C1 segment of cervical spinal cord (tissue), 14 donors: ENCODE measurements around the gene KISS1R.

Experiments
- DNase-seq, 14 donors: peaks; one replicate each; lab custom pipeline; 2025; lab: John Stamatoyannopoulos, UW

Gene KISS1R

GRCh38 chr19:919199-920050 lies 2.3 kb downstream of the KISS1R start:
- no peak for DNase-seq

GRCh38 chr19:920051-920864 lies 3.1 kb downstream of the KISS1R start:
- no peak for DNase-seq

GRCh38 chr19:924553-925086 lies 7.5 kb downstream of the KISS1R start:
- DNase-seq, result no peak

- DNase-seq, result peak in 3 of 14 donors; percentile 44 to 81 (median 75)
These were observed 8.0 kb downstream of the KISS1R start for GRCh38 chr19:925087-925525.

- peak; percentile 19 to 84 (median 74) for DNase-seq
These were observed 8.6 kb downstream of the KISS1R start, which contains the start of gene ARID3A for GRCh38 chr19:925526-926322. ARID3A (plus strand) TSS chr19:926035; CDS start chr19:929529, 3,494 bp downstream.

- no peak for DNase-seq
These were observed 9.1 kb downstream of the KISS1R start for GRCh38 chr19:926323-926588.

GRCh38 chr19:926589-927350 lies 9.6 kb downstream of the KISS1R start:
- peak in 2 of 14 donors; percentile 48 to 50 for DNase-seq

- peak in 1 of 14 donors; percentile 33 for DNase-seq
These were observed 10.2 kb downstream of the KISS1R start for GRCh38 chr19:927351-927779.

- no peak for DNase-seq
These were observed 10.8 kb downstream of the KISS1R start for GRCh38 chr19:927780-928401.

GRCh38 chr19:928471-929202 lies 11.5 kb downstream of the KISS1R start:
- peak in 1 of 14 donors; percentile 34 for DNase-seq

- DNase-seq, result no peak
These were observed 12.2 kb downstream of the KISS1R start for GRCh38 chr19:929203-929890.

- DNase-seq, result no peak
These were observed 12.7 kb downstream of the KISS1R start for GRCh38 chr19:929891-930258.

GRCh38 chr19:931860-932647 lies 14.9 kb downstream of the KISS1R start:
- no peak for DNase-seq

GRCh38 chr19:932648-933552 lies 15.8 kb downstream of the KISS1R start:
- DNase-seq, result peak in 6 of 14 donors; percentile 6 to 59 (median 48)

- no peak for DNase-seq
These were observed 16.4 kb downstream of the KISS1R start for GRCh38 chr19:933553-933882.

GRCh38 chr19:934197-934840 lies 17.2 kb downstream of the KISS1R start:
- DNase-seq, result no peak
